HUES64 (cell line): Measurements from ENCODE around the gene CRELD2.

Experiments
- H3K27ac ChIP-seq: 2 replicates; pipeline ENCODE4 v1.7.0; 2013; ENCODE audit warnings: low read depth, low read length, inconsistent platforms
- H3K27me3 ChIP-seq: 2 replicates; pipeline ENCODE4 v1.6.1; 2013; ENCODE audit warnings: mild to moderate bottlenecking, low read length; ENCODE audit not compliant: insufficient read depth
- H3K36me3 ChIP-seq: 2 replicates; pipeline ENCODE4 v1.6.1; 2013; ENCODE audit warnings: mild to moderate bottlenecking, low read length; ENCODE audit not compliant: insufficient read depth
- H3K4me1 ChIP-seq: 2 replicates; pipeline ENCODE4 v1.6.1; 2013; ENCODE audit warnings: mild to moderate bottlenecking, low read length, moderate library complexity; ENCODE audit not compliant: insufficient read depth
- H3K4me3 ChIP-seq: 2 replicates; pipeline ENCODE4 v1.5.1; 2013; ENCODE audit warnings: mild to moderate bottlenecking, low read length, moderate library complexity
- H3K9ac ChIP-seq: 2 replicates; pipeline ENCODE4 v1.6.1; 2013; ENCODE audit warnings: mild to moderate bottlenecking, low read depth, low read length
- H3K9me3 ChIP-seq: 2 replicates; pipeline ENCODE4 v1.6.1; 2013; ENCODE audit warnings: low read depth, low read length; ENCODE audit not compliant: insufficient read depth
- WGBS: fragments of 150-250, 120-280 bp; methylation state at CpG from one replicate; pipeline ENCODE4 v1.1.7; 2013; ENCODE audit warnings: missing lambda C conversion rate; 5-methylcytosine and 5-hydroxymethylcytosine counted together

The CRELD2 gene

GRCh38 chr22:49924113-49924833 is 5.8 kb downstream of the CRELD2 start:
- peaks cover 5% of the 10 kb centered on the region for H3K27me3 ChIP-seq
- H3K4me3 ChIP-seq, result no peak overlapping the region
- H3K9ac ChIP-seq, result no peak overlapping the region
- H3K36me3 ChIP-seq, result peaks cover 20% of the 10 kb centered on the region; the same call in 1 of the 2 replicates
- no peaks in the 10 kb centered on the region for H3K4me1 ChIP-seq
- no peak overlapping the region for H3K27ac ChIP-seq
- H3K9me3 ChIP-seq, result no peaks in the 10 kb centered on the region
- 93% methylated on average over 31 of the region's 31 CpGs for WGBS

GRCh38 chr22:49925525-49926128 is 7.2 kb downstream of the CRELD2 start:
- WGBS, result 94% methylated on average over 24 of the region's 24 CpGs
- Histone ChIP-seq H3K27ac (no peak overlapping the region), H3K4me3 (no peak overlapping the region), H3K9me3 (no peaks in the 10 kb centered on the region), H3K27me3 (peaks cover 16% of the 10 kb centered on the region), H3K36me3 (peaks cover 13% of the 10 kb centered on the region; the same call in 1 of the 2 replicates), H3K4me1 (no peaks in the 10 kb centered on the region), H3K9ac (no peak overlapping the region)

GRCh38 chr22:49926916-49927315 is 8.5 kb downstream of the CRELD2 start:
- 86% methylated on average over 18 of the region's 18 CpGs for WGBS
- Histone ChIP-seq H3K36me3 (peaks cover 7% of the 10 kb centered on the region; the same call in 1 of the 2 replicates), H3K27me3 (peaks cover 22% of the 10 kb centered on the region), H3K9me3 (no peaks in the 10 kb centered on the region), H3K9ac (no peak overlapping the region), H3K4me1 (no peaks in the 10 kb centered on the region), H3K4me3 (no peak overlapping the region), H3K27ac (no peak overlapping the region)

GRCh38 chr22:49927483-49928184 is 9.2 kb downstream of the CRELD2 start:
- no peak overlapping the region for H3K9ac ChIP-seq
- H3K9me3 ChIP-seq, result no peaks in the 10 kb centered on the region
- H3K27me3 ChIP-seq, result peaks cover 22% of the 10 kb centered on the region
- no peaks in the 10 kb centered on the region for H3K4me1 ChIP-seq
- 90% methylated on average over 26 of the region's 26 CpGs for WGBS
- H3K27ac ChIP-seq, result no peak overlapping the region
- no peak overlapping the region for H3K4me3 ChIP-seq
- H3K36me3 ChIP-seq, result peaks cover 7% of the 10 kb centered on the region; the same call in 1 of the 2 replicates

GRCh38 chr22:49928185-49928495 is 9.7 kb downstream of the CRELD2 start:
- no peak overlapping the region for H3K27ac ChIP-seq
- no peaks in the 10 kb centered on the region for H3K9me3 ChIP-seq
- H3K9ac ChIP-seq, result no peak overlapping the region
- H3K4me1 ChIP-seq, result no peaks in the 10 kb centered on the region
- 89% methylated on average over 8 of the region's 8 CpGs for WGBS
- H3K4me3 ChIP-seq, result no peak overlapping the region
- H3K36me3 ChIP-seq, result peaks cover 7% of the 10 kb centered on the region; the same call in 1 of the 2 replicates
- peaks cover 22% of the 10 kb centered on the region for H3K27me3 ChIP-seq

- Histone ChIP-seq H3K27me3 (peaks cover 22% of the 10 kb centered on the region), H3K9me3 (no peaks in the 10 kb centered on the region), H3K9ac (no peak overlapping the region), H3K27ac (no peak overlapping the region), H3K4me3 (no peak overlapping the region), H3K4me1 (no peaks in the 10 kb centered on the region), H3K36me3 (peaks cover 7% of the 10 kb centered on the region; the same call in 1 of the 2 replicates)
- WGBS, result 66% methylated on average over 38 of the region's 38 CpGs
These were observed 10.2 kb downstream of the CRELD2 start for GRCh38 chr22:49928555-49929210.

GRCh38 chr22:49929211-49929979 is 11.0 kb downstream of the CRELD2 start:
- Histone ChIP-seq H3K9me3 (no peaks in the 10 kb centered on the region), H3K27me3 (peaks cover 22% of the 10 kb centered on the region), H3K4me1 (no peaks in the 10 kb centered on the region), H3K36me3 (peaks cover 7% of the 10 kb centered on the region; the same call in 1 of the 2 replicates), H3K4me3 (no peak overlapping the region), H3K9ac (no peak overlapping the region), H3K27ac (no peak overlapping the region)
- WGBS, result 7% methylated on average over 75 of the region's 75 CpGs

GRCh38 chr22:49929994-49930575 is 11.7 kb downstream of the CRELD2 start:
- Histone ChIP-seq H3K9ac (no peak overlapping the region), H3K4me1 (no peaks in the 10 kb centered on the region), H3K27me3 (peaks cover 22% of the 10 kb centered on the region), H3K9me3 (no peaks in the 10 kb centered on the region), H3K4me3 (no peak overlapping the region), H3K36me3 (peaks cover 7% of the 10 kb centered on the region; the same call in 1 of the 2 replicates), H3K27ac (no peak overlapping the region)
- 75% methylated on average over 21 of the region's 21 CpGs for WGBS

- peaks cover 22% of the 10 kb centered on the region for H3K27me3 ChIP-seq
- H3K27ac ChIP-seq, result no peak overlapping the region
- WGBS, result 78% methylated on average over 14 of the region's 14 CpGs
- no peak overlapping the region for H3K4me3 ChIP-seq
- no peak overlapping the region for H3K9ac ChIP-seq
- no peaks in the 10 kb centered on the region for H3K4me1 ChIP-seq
- peaks cover under 1% of the 10 kb centered on the region; the same call in 1 of the 2 replicates for H3K36me3 ChIP-seq
- no peaks in the 10 kb centered on the region for H3K9me3 ChIP-seq
These were observed 12.4 kb downstream of the CRELD2 start for GRCh38 chr22:49930596-49931412.
